ENCODE data around the gene SERPINA3. TPM values are rescaled to one million over a fixed set of nuclear protein-coding genes. Genes with fewer than 3 reads are reported as not detected.

The SERPINA3 gene
- total RNA-seq, 1 donor from 2014 or later, result 1.3 TPM

DNA sequence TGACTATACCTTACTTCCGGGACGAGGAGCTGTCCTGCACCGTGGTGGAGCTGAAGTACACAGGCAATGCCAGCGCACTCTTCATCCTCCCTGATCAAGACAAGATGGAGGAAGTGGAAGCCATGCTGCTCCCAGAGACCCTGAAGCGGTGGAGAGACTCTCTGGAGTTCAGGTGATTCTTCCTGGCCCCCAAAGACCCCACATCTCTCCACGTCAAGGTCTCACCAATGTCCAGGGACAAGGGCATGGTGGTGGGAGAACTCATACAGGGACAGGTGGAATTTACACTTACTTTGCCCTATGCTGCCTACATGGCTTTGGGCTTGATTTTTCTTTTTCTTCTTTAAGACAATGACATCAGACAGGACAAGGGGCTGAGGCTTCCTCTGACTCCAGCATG lies 7.1 kb downstream of the SERPINA3 start:
- Histone ChIP-seq H3K36me3 (ENCODE audit: insufficient read depth, low read length) (no peaks in the 10 kb centered on the region), H3K4me2 (ENCODE audit: low read length) (no peak overlapping the region), H3K27me3 (ENCODE audit: insufficient read depth, low read length) (peaks cover 4% of the 10 kb centered on the region), H3K79me2 (ENCODE audit: insufficient read depth, low read length) (no peaks in the 10 kb centered on the region), H3K4me1 (ENCODE audit: insufficient read depth, low read length) (no peaks in the 10 kb centered on the region), H3K9ac (ENCODE audit: low read length) (no peak overlapping the region), H2AFZ (ENCODE audit: low read depth, low read length) (no peak overlapping the region), H3K9me3 (ENCODE audit: insufficient read depth, low read depth, low read length) (peaks cover 25% of the 10 kb centered on the region), H3K4me3 (ENCODE audit: insufficient read depth, low read depth, low read length) (no peak overlapping the region), H3K27ac (ENCODE audit: low read depth, low read length) (no peak overlapping the region), H4K20me1 (ENCODE audit: insufficient read depth, low read length) (no peaks in the 10 kb centered on the region)
- peaks cover 14% of the 10 kb centered on the region for H3K27me3 Mint-ChIP-seq (ENCODE audit: low read depth, unreplicated experiment)
- no peak overlapping the region for H3K27ac Mint-ChIP-seq (ENCODE audit: unreplicated experiment)
- H3K9me3 Mint-ChIP-seq (ENCODE audit: unreplicated experiment), result peaks cover 40% of the 10 kb centered on the region
- no peak for FAIRE-seq
- no peak for DNase-seq (ENCODE audit: low read depth)
- TF ChIP-seq, protein P1, sequence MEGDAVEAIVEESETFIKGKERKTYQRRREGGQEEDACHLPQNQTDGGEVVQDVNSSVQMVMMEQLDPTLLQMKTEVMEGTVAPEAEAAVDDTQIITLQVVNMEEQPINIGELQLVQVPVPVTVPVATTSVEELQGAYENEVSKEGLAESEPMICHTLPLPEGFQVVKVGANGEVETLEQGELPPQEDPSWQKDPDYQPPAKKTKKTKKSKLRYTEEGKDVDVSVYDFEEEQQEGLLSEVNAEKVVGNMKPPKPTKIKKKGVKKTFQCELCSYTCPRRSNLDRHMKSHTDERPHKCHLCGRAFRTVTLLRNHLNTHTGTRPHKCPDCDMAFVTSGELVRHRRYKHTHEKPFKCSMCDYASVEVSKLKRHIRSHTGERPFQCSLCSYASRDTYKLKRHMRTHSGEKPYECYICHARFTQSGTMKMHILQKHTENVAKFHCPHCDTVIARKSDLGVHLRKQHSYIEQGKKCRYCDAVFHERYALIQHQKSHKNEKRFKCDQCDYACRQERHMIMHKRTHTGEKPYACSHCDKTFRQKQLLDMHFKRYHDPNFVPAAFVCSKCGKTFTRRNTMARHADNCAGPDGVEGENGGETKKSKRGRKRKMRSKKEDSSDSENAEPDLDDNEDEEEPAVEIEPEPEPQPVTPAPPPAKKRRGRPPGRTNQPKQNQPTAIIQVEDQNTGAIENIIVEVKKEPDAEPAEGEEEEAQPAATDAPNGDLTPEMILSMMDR (IDR thresholded peaks at IDR 0.05; ENCODE audit: insufficient read depth, low read depth, low read length), result no peak
- TF ChIP-seq EZH2 (IDR thresholded peaks at IDR 0.05; ENCODE audit: insufficient read depth, low read length), result no peak
- peaks cover 10% of the 10 kb centered on the region for H3K36me3 Mint-ChIP-seq (ENCODE audit: low read depth, unreplicated experiment)
- H3K4me1 Mint-ChIP-seq (ENCODE audit: low read depth, unreplicated experiment), result peaks cover 6% of the 10 kb centered on the region
- no peak overlapping the region for H3K4me3 Mint-ChIP-seq (ENCODE audit: unreplicated experiment)

DNA sequence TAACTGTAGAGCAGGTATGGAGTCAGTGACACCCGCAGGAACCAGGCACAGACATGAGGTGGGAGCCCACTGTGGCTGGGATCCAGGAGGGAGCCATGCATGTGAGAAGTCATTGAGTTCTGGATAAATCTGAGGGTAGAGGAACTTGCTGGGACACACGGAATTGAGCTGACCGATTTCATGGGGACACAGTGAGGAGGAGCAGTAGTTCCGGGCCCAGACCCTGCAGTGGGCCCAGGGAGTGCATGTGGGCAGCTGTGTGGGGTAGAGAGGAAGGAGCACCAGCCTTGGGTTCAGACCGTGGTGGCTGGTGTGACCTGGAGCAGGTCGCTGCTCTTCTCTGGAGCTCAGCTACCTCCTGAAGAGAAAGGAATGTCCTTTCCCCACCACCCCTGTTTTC lies 8.4 kb downstream of the SERPINA3 start:
- H3K9ac ChIP-seq (ENCODE audit: low read length), result no peak overlapping the region
- no peak for FAIRE-seq
- Mint-ChIP-seq H3K4me1 (ENCODE audit: low read depth, unreplicated experiment) (peaks cover 6% of the 10 kb centered on the region), H3K4me3 (ENCODE audit: unreplicated experiment) (no peak overlapping the region), H3K27ac (ENCODE audit: unreplicated experiment) (no peak overlapping the region), H3K36me3 (ENCODE audit: low read depth, unreplicated experiment) (peaks cover 10% of the 10 kb centered on the region), H3K9me3 (ENCODE audit: unreplicated experiment) (peaks cover 40% of the 10 kb centered on the region), H3K27me3 (ENCODE audit: low read depth, unreplicated experiment) (peaks cover 14% of the 10 kb centered on the region)
- H3K4me3 ChIP-seq (ENCODE audit: insufficient read depth, low read depth, low read length), result no peak overlapping the region
- H2AFZ ChIP-seq (ENCODE audit: low read depth, low read length), result no peak overlapping the region
- no peaks in the 10 kb centered on the region for H3K79me2 ChIP-seq (ENCODE audit: insufficient read depth, low read length)
- H3K27me3 ChIP-seq (ENCODE audit: insufficient read depth, low read length), result peaks cover 4% of the 10 kb centered on the region
- peaks cover 25% of the 10 kb centered on the region for H3K9me3 ChIP-seq (ENCODE audit: insufficient read depth, low read depth, low read length)
- peaks cover 12% of the 10 kb centered on the region for H3K4me1 ChIP-seq (ENCODE audit: insufficient read depth, low read length)
- no peaks in the 10 kb centered on the region for H3K36me3 ChIP-seq (ENCODE audit: insufficient read depth, low read length)
- TF ChIP-seq, protein P1 (IDR thresholded peaks at IDR 0.05; ENCODE audit: insufficient read depth, low read depth, low read length), result no peak
- no peak for TF ChIP-seq EZH2 (IDR thresholded peaks at IDR 0.05; ENCODE audit: insufficient read depth, low read length)
- DNase-seq (ENCODE audit: low read depth), result no peak
- H4K20me1 ChIP-seq (ENCODE audit: insufficient read depth, low read length), result no peaks in the 10 kb centered on the region
- H3K27ac ChIP-seq (ENCODE audit: low read depth, low read length), result no peak overlapping the region
- H3K4me2 ChIP-seq (ENCODE audit: low read length), result no peak overlapping the region

DNA sequence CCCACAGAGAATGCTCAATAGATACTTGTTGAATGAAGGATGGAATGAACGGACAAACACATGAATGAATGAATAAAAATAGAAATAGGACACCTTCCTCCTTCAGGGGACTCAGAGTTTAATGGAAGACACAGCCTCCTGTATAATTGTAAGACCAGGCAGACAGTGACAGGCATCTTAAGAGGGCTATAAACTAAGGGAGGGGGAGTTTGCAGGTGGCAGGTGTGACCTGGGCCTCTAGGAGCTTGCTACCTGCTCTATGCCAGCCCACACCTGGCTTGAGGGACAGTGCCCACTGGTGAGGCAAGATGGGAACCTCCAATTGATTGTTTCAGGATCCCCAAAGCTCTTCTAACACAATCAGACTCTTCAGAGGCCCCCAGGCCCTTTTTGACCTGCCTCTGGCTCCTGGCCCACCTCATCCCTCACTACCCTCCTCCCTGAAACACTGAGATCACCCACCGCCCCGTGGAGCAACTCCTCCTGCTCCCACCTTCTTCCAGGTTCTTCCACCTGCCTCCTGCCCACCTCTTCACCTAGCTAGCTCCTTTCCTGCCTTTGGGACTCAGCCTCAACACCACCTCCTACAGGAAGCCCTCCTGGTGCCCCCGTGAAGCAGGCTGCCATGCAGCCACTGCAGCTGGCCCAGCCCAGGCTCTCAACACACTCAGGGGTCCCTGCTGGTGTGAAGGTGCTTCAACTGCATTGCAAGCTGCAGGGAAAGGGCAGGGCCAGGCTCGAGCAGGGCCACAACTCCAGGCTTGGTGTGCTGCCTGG lies 9.4 kb downstream of the SERPINA3 start:
- no peak overlapping the region for H3K9ac ChIP-seq (ENCODE audit: low read length)
- FAIRE-seq (no peak), DNase-seq (ENCODE audit: low read depth) (no peak)
- no peak overlapping the region for H3K4me3 ChIP-seq (ENCODE audit: insufficient read depth, low read depth, low read length)
- peaks cover 25% of the 10 kb centered on the region for H3K9me3 ChIP-seq (ENCODE audit: insufficient read depth, low read depth, low read length)
- H3K27ac ChIP-seq (ENCODE audit: low read depth, low read length), result no peak overlapping the region
- Mint-ChIP-seq H3K9me3 (ENCODE audit: unreplicated experiment) (peaks cover 36% of the 10 kb centered on the region), H3K27me3 (ENCODE audit: low read depth, unreplicated experiment) (peaks cover 12% of the 10 kb centered on the region), H3K27ac (ENCODE audit: unreplicated experiment) (no peak overlapping the region), H3K4me1 (ENCODE audit: low read depth, unreplicated experiment) (peaks cover 6% of the 10 kb centered on the region), H3K36me3 (ENCODE audit: low read depth, unreplicated experiment) (peaks cover 10% of the 10 kb centered on the region), H3K4me3 (ENCODE audit: unreplicated experiment) (no peak overlapping the region)
- no peak overlapping the region for H2AFZ ChIP-seq (ENCODE audit: low read depth, low read length)
- H3K36me3 ChIP-seq (ENCODE audit: insufficient read depth, low read length), result no peaks in the 10 kb centered on the region
- peaks cover 4% of the 10 kb centered on the region for H3K27me3 ChIP-seq (ENCODE audit: insufficient read depth, low read length)
- TF ChIP-seq, protein P1 (IDR thresholded peaks at IDR 0.05; ENCODE audit: insufficient read depth, low read depth, low read length), result no peak
- TF ChIP-seq EZH2 (IDR thresholded peaks at IDR 0.05; ENCODE audit: insufficient read depth, low read length), result no peak
- H3K4me2 ChIP-seq (ENCODE audit: low read length), result no peak overlapping the region
- H3K79me2 ChIP-seq (ENCODE audit: insufficient read depth, low read length), result no peaks in the 10 kb centered on the region
- no peaks in the 10 kb centered on the region for H4K20me1 ChIP-seq (ENCODE audit: insufficient read depth, low read length)
- H3K4me1 ChIP-seq (ENCODE audit: insufficient read depth, low read length), result peaks cover 14% of the 10 kb centered on the region
